CD4-positive, alpha-beta T cell (primary cell): ENCODE measurements around the gene MRGPRX4. TPM values are rescaled to one million over a fixed set of nuclear protein-coding genes. Genes with fewer than 3 reads are reported as not detected.

Source experiments
- ATAC-seq: fragments of 200-7000 bp; cut with Tn5 transposase; one replicate; pipeline ENCODE4 v1.10.0; 2022; ENCODE audit warnings: mild to moderate bottlenecking; ENCODE audit not compliant: poor library complexity
- CTCF ChIA-PET: fragments of 350-600 bp; sonication (Branson Sonifier 250); formaldehyde crosslinking; loops from one replicate; lab custom pipeline; 2021; ENCODE audit warnings: antibody characterized with exemption, inconsistent platforms; lab: Charles Lee
- POLR2A ChIA-PET: fragments of 350-600 bp; sonication (Branson Sonifier 250); formaldehyde crosslinking; loops from one replicate; lab custom pipeline; 2021; ENCODE audit warnings: antibody characterized with exemption, inconsistent platforms; lab: Charles Lee
- DNase-seq, 14 experiments: peaks; one replicate each; pipeline ENCODE4 v3.0.0-alpha.2; 2013 to 2020; ENCODE audit warnings: mixed read lengths in 2 of 14
- H3K27ac ChIP-seq, 2 donors: one replicate each; pipeline versions ENCODE4 v1.5.1 to v1.7.0; 2013; ENCODE audit warnings: low read length in 2 of 2, low read depth in 1 of 2, mild to moderate bottlenecking in 1 of 2
- H3K27me3 ChIP-seq, 2 experiments: 1 replicate in 1 of 2; 2 replicates in 1 of 2; pipeline versions ENCODE4 v1.6.1 to v1.7.0; 2013; ENCODE audit warnings: low read length in 2 of 2, control low read depth in 1 of 2, mild to moderate bottlenecking in 1 of 2, moderate library complexity in 1 of 2; ENCODE audit not compliant: insufficient read depth in 2 of 2, control insufficient read depth in 1 of 2
- H3K36me3 ChIP-seq: one replicate; pipeline ENCODE4 v1.6.1; 2013; ENCODE audit warnings: low read length, control low read depth; ENCODE audit not compliant: insufficient read depth
- H3K4me1 ChIP-seq: one replicate; pipeline ENCODE4 v1.6.1; 2013; ENCODE audit warnings: low read length, control low read depth; ENCODE audit not compliant: insufficient read depth
- H3K4me3 ChIP-seq: one replicate; pipeline ENCODE4 v1.5.1; 2013; ENCODE audit warnings: mild to moderate bottlenecking, low read length, moderate library complexity
- H3K9me3 ChIP-seq, 2 experiments: 1 replicate in 1 of 2; 2 replicates in 1 of 2; pipeline versions ENCODE4 v1.6.1 to v1.7.0; 2013; ENCODE audit warnings: low read length in 2 of 2, mild to moderate bottlenecking in 2 of 2, control low read depth in 1 of 2, moderate library complexity in 1 of 2; ENCODE audit not compliant: control insufficient read depth in 1 of 2, insufficient read depth in 1 of 2
- H3K27ac Mint-ChIP-seq: one replicate; pipeline ENCODE4 v1.8.0; 2020; ENCODE audit warnings: mixed read lengths
- H3K27me3 Mint-ChIP-seq: one replicate; pipeline ENCODE4 v1.8.0; 2021; ENCODE audit warnings: mixed read lengths
- H3K36me3 Mint-ChIP-seq: one replicate; pipeline ENCODE4 v1.8.0; 2021; ENCODE audit warnings: low read depth, mixed read lengths
- H3K4me1 Mint-ChIP-seq: one replicate; pipeline ENCODE4 v1.8.0; 2021; ENCODE audit warnings: low read depth, mixed read lengths
- H3K4me3 Mint-ChIP-seq: one replicate; pipeline ENCODE4 v1.8.0; 2020; ENCODE audit warnings: mild to moderate bottlenecking, mixed read lengths
- H3K9me3 Mint-ChIP-seq: one replicate; pipeline ENCODE4 v1.8.0; 2020; ENCODE audit warnings: mixed read lengths
- intact Hi-C, 2 experiments: fragments of 100-400 bp; cut with DNase I in 1 of 2; cut with micrococcal nuclease in 1 of 2; formaldehyde crosslinking; loops; one replicate each; pipeline versions ENCODE4 v1.15.1 to v1.9.0; 2023 to 2025; cut with DNase I, micrococcal nuclease
- total RNA-seq, 174 experiments: library from RNA in 2 of 174; stranded (reverse) in 2 of 174; gene quantifications; one replicate each; pipeline ENCODE4 v1.2.3 and lab custom pipeline; 2021 to 2026
- TF ChIP-seq, protein P1 (sequence below): fragments of 200-600 bp; IDR thresholded peaks from one replicate; pipeline ENCODE4 v1.8.0; 2022; ENCODE audit warnings: antibody characterized with exemption, mild to moderate bottlenecking

MRGPRX4 gene
- total RNA-seq, 2 experiments from 2014 or later, result not detected

DNA sequence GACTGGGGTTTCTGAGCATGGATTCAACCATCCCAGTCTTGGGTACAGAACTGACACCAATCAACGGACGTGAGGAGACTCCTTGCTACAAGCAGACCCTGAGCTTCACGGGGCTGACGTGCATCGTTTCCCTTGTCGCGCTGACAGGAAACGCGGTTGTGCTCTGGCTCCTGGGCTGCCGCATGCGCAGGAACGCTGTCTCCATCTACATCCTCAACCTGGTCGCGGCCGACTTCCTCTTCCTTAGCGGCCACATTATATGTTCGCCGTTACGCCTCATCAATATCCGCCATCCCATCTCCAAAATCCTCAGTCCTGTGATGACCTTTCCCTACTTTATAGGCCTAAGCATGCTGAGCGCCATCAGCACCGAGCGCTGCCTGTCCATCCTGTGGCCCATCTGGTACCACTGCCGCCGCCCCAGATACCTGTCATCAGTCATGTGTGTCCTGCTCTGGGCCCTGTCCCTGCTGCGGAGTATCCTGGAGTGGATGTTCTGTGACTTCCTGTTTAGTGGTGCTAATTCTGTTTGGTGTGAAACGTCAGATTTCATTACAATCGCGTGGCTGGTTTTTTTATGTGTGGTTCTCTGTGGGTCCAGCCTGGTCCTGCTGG lies 35.3 kb upstream of the MRGPRX4 start:
- no peak overlapping the region for H3K27ac ChIP-seq
- Mint-ChIP-seq H3K9me3 (no peaks in the 10 kb centered on the region), H3K27me3 (peaks cover 63% of the 10 kb centered on the region), H3K4me1 (no peaks in the 10 kb centered on the region), H3K36me3 (no peaks in the 10 kb centered on the region), H3K27ac (no peak overlapping the region), H3K4me3 (no peak overlapping the region)
- no peak overlapping the region for H3K4me3 ChIP-seq
- DNase-seq, result no peak
- peaks cover 0 to 4% of the 10 kb centered on the region in 2 experiments for H3K9me3 ChIP-seq
- intact Hi-C loops, result no loop called here
- no peaks in the 10 kb centered on the region for H3K36me3 ChIP-seq
- TF ChIP-seq, protein P1, sequence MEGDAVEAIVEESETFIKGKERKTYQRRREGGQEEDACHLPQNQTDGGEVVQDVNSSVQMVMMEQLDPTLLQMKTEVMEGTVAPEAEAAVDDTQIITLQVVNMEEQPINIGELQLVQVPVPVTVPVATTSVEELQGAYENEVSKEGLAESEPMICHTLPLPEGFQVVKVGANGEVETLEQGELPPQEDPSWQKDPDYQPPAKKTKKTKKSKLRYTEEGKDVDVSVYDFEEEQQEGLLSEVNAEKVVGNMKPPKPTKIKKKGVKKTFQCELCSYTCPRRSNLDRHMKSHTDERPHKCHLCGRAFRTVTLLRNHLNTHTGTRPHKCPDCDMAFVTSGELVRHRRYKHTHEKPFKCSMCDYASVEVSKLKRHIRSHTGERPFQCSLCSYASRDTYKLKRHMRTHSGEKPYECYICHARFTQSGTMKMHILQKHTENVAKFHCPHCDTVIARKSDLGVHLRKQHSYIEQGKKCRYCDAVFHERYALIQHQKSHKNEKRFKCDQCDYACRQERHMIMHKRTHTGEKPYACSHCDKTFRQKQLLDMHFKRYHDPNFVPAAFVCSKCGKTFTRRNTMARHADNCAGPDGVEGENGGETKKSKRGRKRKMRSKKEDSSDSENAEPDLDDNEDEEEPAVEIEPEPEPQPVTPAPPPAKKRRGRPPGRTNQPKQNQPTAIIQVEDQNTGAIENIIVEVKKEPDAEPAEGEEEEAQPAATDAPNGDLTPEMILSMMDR, result no peak
- no peak for ATAC-seq
- ChIA-PET POLR2A (no interaction called here), CTCF (no interaction called here)
- no peaks in the 10 kb centered on the region for H3K4me1 ChIP-seq
- H3K27me3 ChIP-seq, result peaks cover 0 to 8% of the 10 kb centered on the region in 2 experiments

DNA sequence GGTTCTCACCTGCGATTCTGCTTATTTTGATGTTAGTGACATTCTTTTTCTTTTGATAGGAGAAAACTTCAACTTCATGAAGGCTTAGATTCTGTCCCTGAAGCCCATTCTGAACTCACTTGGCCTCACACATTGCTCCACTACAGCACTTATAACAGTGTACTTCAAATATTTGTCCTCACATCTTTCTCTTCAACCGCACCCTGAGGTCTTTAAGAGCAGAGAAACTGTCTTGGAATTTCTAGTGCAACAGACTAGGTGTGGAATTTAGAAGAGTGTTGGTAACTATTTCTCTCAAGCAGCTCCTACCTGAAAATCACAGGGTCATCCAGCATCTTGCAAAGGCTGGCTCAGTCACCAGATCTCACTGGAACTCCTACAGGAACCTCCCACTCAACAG lies 32.5 kb upstream of the MRGPRX4 start:
- H3K4me3 Mint-ChIP-seq, result no peak overlapping the region
- H3K27me3 Mint-ChIP-seq, result peaks cover 63% of the 10 kb centered on the region
- H3K4me3 ChIP-seq, result no peak overlapping the region
- no peaks in the 10 kb centered on the region for H3K4me1 ChIP-seq
- no peak for DNase-seq
- H3K27ac Mint-ChIP-seq, result no peak overlapping the region
- H3K27ac ChIP-seq, result no peak overlapping the region
- H3K9me3 ChIP-seq, result peaks cover 0 to 4% of the 10 kb centered on the region in 2 experiments
- ChIA-PET POLR2A (no interaction called here), CTCF (no interaction called here)
- intact Hi-C loops, result no loop called here
- H3K36me3 Mint-ChIP-seq, result no peaks in the 10 kb centered on the region
- H3K4me1 Mint-ChIP-seq, result no peaks in the 10 kb centered on the region
- H3K36me3 ChIP-seq, result no peaks in the 10 kb centered on the region
- TF ChIP-seq, protein P1, result no peak
- ATAC-seq, result no peak
- peaks cover 3 to 8% of the 10 kb centered on the region in 2 experiments for H3K27me3 ChIP-seq
- no peaks in the 10 kb centered on the region for H3K9me3 Mint-ChIP-seq

DNA sequence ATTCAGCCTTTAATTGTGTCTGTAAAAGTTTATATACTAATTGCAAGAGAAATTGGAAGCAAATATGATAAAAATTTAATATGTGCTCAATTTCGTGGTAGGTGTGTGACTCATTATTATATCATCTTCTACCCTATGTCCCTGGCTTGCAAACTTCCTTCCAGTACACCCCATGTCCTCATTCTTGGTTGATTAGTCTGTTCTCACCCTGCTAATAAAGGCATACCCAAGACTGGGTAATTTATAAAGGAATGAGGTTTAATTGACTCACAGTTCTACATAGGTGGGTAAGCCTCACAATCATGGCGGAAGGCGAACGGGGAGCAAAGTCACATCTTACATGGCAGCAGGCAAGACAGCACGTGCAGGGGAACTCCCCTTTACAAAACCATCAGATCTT lies 28.4 kb upstream of the MRGPRX4 start:
- H3K9me3 Mint-ChIP-seq, result no peaks in the 10 kb centered on the region
- no peaks in the 10 kb centered on the region for H3K36me3 ChIP-seq
- POLR2A ChIA-PET, result no interaction called here
- H3K27me3 Mint-ChIP-seq, result peaks cover 64% of the 10 kb centered on the region
- H3K27ac Mint-ChIP-seq, result no peak overlapping the region
- no peaks in the 10 kb centered on the region for H3K4me1 Mint-ChIP-seq
- ATAC-seq, result no peak
- no peak overlapping the region for H3K27ac ChIP-seq
- no peak for DNase-seq
- intact Hi-C loops, result no loop called here
- no peaks in the 10 kb centered on the region for H3K36me3 Mint-ChIP-seq
- no peaks in the 10 kb centered on the region for H3K4me1 ChIP-seq
- peaks cover 0 to 11% of the 10 kb centered on the region in 2 experiments for H3K27me3 ChIP-seq
- CTCF ChIA-PET, result no interaction called here
- no peak overlapping the region for H3K4me3 ChIP-seq
- H3K4me3 Mint-ChIP-seq, result no peak overlapping the region
- H3K9me3 ChIP-seq, result no peaks in the 10 kb centered on the region
- TF ChIP-seq, protein P1, result no peak
